ENCODE data around the gene RAB3C. TPM values are rescaled to one million over a fixed set of nuclear protein-coding genes. Genes with fewer than 3 reads are reported as not detected.

Gene RAB3C
- total RNA-seq, 1 experiment from 2014 or later, result 13.3 TPM

DNA sequence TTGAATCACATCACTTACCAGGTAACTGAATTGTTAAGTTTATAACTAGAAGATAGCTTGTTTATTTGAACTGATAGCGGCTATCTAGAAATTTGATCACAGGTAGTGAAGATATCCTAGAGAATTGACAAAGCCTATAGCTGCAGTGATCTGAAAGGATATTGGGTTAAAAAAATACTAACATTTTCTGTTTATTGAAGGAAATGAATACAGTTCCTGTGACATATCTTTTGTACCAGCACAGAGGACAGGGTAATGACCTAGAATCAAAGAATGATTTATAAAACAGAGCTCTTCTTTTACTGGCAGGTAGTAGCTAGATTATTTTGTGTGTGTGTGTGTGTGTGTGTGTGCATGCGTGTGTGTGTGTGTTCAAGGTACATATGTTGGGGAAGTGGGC, 94.8 kb downstream of the RAB3C start (continued):
- TF ChIP-seq ETV6 (CRISPR knock-in tag; IDR thresholded peaks at IDR 0.05) (no peak), TCF7 (CRISPR knock-in tag; IDR thresholded peaks at IDR 0.05; ENCODE audit: low read depth) (no peak), SP1 (CRISPR knock-in tag; conservative IDR thresholded peaks at IDR 0.05) (no peak), TEAD4 (CRISPR knock-in tag; IDR thresholded peaks at IDR 0.05) (no peak), NFYB (CRISPR knock-in tag; conservative IDR thresholded peaks at IDR 0.05; ENCODE audit: low read depth) (no peak), ZNF671 (CRISPR knock-in tag; IDR thresholded peaks at IDR 0.05) (no peak)

DNA sequence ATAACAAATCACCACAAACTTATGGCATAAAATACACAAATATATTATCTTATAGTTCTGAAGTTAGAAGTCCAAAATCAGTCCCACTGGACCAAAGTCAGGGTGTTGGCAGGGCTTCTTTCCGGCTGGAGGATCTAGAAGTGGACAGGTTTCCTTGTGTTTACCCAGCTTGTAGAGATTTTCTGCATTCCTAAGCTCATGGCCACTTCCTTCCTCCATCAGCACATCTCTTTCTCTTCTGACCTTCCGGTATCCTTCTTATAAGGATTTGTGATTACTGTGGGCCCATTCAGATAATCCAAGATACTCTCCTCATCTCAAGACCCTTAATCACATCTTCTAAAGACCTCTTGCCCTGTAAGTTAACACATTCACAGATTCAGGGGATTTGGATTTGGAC, 97.6 kb downstream of the RAB3C start:
- CTCF ChIA-PET, result no interaction called here
- peak; percentile 28 for ATAC-seq

DNA sequence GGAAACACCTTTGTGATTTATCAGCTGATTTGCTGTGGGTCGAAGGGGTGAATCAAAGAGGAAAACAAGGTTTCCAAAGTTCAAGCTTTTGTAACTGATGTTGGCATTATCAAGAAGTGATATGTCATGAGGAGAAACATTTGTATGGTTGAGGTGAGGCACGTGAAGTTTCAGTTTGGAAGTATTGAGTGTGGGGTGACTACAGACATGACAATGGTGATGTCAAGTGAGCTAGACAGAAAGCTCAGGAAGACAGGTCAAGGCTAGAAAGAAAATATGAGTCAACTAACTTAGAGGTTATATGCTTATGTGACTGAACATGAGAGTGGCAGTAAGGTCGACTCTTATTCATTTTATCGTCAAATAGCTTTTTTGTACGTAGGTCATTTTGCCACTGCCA, 99.1 kb downstream of the RAB3C start:
- POLR2A ChIA-PET, result no interaction called here
- ATAC-seq (no peak), DNase-seq (ENCODE audit: low spot score) (no peak)
- Mint-ChIP-seq H3K27me3 (ENCODE audit: low read depth) (no peaks in the 10 kb centered on the region), H3K4me3 (no peak overlapping the region), H3K36me3 (no peaks in the 10 kb centered on the region), H3K27ac (no peak overlapping the region; the same call in 1 of the 2 replicates), H3K4me1 (peaks cover 13% of the 10 kb centered on the region), H3K9me3 (no peaks in the 10 kb centered on the region)
- CTCF ChIA-PET, result no interaction called here
- no peak for TF ChIP-seq ZNF219 (CRISPR knock-in tag; IDR thresholded peaks at IDR 0.05; ENCODE audit: borderline replicate concordance)
- TF ChIP-seq, protein P1, sequence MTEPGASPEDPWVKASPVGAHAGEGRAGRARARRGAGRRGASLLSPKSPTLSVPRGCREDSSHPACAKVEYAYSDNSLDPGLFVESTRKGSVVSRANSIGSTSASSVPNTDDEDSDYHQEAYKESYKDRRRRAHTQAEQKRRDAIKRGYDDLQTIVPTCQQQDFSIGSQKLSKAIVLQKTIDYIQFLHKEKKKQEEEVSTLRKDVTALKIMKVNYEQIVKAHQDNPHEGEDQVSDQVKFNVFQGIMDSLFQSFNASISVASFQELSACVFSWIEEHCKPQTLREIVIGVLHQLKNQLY (CRISPR knock-in tag; IDR thresholded peaks at IDR 0.05), result no peak
- TF ChIP-seq HMGA2 (CRISPR knock-in tag; IDR thresholded peaks at IDR 0.05), result no peak
- no peak for TF ChIP-seq CREM (CRISPR knock-in tag; IDR thresholded peaks at IDR 0.05)

More for the DNA sequence above, 97.6 kb downstream of the RAB3C start:
- Mint-ChIP-seq H3K36me3 (no peaks in the 10 kb centered on the region), H3K27ac (no peak overlapping the region), H3K4me3 (no peak overlapping the region), H3K27me3 (ENCODE audit: low read depth) (no peaks in the 10 kb centered on the region), H3K9me3 (no peaks in the 10 kb centered on the region), H3K4me1 (peaks cover 19% of the 10 kb centered on the region)
- no peak for DNase-seq (ENCODE audit: low spot score)
- no peak for TF ChIP-seq EMX1 (CRISPR knock-in tag; IDR thresholded peaks at IDR 0.05)
- POLR2A ChIA-PET, result no interaction called here

DNA sequence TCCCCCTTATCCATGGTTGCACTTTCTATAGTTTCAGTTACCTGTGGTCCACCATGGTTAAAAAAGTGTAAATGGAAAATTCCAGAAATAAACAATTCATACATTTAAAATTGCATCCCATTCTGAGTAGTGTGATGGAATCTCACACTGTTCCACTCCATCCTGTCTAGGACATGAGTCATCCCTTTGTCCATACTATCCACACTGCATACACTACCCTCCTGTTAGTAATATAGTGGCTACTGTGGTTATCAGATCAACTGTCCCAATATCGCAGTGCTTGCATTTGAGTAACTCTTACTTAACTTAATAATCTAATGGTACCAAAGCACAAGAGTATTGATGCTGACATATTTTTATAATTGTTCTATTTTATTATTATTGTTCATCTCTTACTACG, 100.7 kb downstream of the RAB3C start:
- ChIA-PET POLR2A (no interaction called here), CTCF (no interaction called here)
- Mint-ChIP-seq H3K27ac (no peak overlapping the region), H3K9me3 (no peaks in the 10 kb centered on the region), H3K27me3 (ENCODE audit: low read depth) (no peaks in the 10 kb centered on the region), H3K4me3 (no peak overlapping the region), H3K4me1 (peaks cover 11% of the 10 kb centered on the region), H3K36me3 (no peaks in the 10 kb centered on the region)
- no peak for ATAC-seq
- DNase-seq (ENCODE audit: low spot score), result no peak
- TF ChIP-seq SP1 (CRISPR knock-in tag; conservative IDR thresholded peaks at IDR 0.05) (no peak), RORB (CRISPR knock-in tag; IDR thresholded peaks at IDR 0.05) (no peak), TEAD1 (CRISPR knock-in tag; IDR thresholded peaks at IDR 0.05) (no peak), ESRRA (CRISPR knock-in tag; IDR thresholded peaks at IDR 0.05; ENCODE audit: borderline replicate concordance) (no peak), ETV6 (CRISPR knock-in tag; IDR thresholded peaks at IDR 0.05) (no peak), RELA (CRISPR knock-in tag; IDR thresholded peaks at IDR 0.05; ENCODE audit: borderline replicate concordance) (no peak), ZNF671 (CRISPR knock-in tag; IDR thresholded peaks at IDR 0.05) (no peak)
- TF ChIP-seq, protein P2, sequence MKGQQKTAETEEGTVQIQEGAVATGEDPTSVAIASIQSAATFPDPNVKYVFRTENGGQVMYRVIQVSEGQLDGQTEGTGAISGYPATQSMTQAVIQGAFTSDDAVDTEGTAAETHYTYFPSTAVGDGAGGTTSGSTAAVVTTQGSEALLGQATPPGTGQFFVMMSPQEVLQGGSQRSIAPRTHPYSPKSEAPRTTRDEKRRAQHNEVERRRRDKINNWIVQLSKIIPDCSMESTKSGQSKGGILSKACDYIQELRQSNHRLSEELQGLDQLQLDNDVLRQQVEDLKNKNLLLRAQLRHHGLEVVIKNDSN (CRISPR knock-in tag; IDR thresholded peaks at IDR 0.05), result no peak
- TF ChIP-seq, protein P3, sequence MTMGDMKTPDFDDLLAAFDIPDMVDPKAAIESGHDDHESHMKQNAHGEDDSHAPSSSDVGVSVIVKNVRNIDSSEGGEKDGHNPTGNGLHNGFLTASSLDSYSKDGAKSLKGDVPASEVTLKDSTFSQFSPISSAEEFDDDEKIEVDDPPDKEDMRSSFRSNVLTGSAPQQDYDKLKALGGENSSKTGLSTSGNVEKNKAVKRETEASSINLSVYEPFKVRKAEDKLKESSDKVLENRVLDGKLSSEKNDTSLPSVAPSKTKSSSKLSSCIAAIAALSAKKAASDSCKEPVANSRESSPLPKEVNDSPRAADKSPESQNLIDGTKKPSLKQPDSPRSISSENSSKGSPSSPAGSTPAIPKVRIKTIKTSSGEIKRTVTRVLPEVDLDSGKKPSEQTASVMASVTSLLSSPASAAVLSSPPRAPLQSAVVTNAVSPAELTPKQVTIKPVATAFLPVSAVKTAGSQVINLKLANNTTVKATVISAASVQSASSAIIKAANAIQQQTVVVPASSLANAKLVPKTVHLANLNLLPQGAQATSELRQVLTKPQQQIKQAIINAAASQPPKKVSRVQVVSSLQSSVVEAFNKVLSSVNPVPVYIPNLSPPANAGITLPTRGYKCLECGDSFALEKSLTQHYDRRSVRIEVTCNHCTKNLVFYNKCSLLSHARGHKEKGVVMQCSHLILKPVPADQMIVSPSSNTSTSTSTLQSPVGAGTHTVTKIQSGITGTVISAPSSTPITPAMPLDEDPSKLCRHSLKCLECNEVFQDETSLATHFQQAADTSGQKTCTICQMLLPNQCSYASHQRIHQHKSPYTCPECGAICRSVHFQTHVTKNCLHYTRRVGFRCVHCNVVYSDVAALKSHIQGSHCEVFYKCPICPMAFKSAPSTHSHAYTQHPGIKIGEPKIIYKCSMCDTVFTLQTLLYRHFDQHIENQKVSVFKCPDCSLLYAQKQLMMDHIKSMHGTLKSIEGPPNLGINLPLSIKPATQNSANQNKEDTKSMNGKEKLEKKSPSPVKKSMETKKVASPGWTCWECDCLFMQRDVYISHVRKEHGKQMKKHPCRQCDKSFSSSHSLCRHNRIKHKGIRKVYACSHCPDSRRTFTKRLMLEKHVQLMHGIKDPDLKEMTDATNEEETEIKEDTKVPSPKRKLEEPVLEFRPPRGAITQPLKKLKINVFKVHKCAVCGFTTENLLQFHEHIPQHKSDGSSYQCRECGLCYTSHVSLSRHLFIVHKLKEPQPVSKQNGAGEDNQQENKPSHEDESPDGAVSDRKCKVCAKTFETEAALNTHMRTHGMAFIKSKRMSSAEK (CRISPR knock-in tag; IDR thresholded peaks at IDR 0.05; ENCODE audit: borderline replicate concordance), result no peak
- TF ChIP-seq, protein P4, sequence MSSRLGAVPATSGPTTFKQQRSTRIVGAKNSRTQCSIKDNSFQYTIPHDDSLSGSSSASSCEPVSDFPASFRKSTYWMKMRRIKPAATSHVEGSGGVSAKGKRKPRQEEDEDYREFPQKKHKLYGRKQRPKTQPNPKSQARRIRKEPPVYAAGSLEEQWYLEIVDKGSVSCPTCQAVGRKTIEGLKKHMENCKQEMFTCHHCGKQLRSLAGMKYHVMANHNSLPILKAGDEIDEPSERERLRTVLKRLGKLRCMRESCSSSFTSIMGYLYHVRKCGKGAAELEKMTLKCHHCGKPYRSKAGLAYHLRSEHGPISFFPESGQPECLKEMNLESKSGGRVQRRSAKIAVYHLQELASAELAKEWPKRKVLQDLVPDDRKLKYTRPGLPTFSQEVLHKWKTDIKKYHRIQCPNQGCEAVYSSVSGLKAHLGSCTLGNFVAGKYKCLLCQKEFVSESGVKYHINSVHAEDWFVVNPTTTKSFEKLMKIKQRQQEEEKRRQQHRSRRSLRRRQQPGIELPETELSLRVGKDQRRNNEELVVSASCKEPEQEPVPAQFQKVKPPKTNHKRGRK (CRISPR knock-in tag; IDR thresholded peaks at IDR 0.05; ENCODE audit: borderline replicate concordance), result no peak
- TF ChIP-seq, protein P5, sequence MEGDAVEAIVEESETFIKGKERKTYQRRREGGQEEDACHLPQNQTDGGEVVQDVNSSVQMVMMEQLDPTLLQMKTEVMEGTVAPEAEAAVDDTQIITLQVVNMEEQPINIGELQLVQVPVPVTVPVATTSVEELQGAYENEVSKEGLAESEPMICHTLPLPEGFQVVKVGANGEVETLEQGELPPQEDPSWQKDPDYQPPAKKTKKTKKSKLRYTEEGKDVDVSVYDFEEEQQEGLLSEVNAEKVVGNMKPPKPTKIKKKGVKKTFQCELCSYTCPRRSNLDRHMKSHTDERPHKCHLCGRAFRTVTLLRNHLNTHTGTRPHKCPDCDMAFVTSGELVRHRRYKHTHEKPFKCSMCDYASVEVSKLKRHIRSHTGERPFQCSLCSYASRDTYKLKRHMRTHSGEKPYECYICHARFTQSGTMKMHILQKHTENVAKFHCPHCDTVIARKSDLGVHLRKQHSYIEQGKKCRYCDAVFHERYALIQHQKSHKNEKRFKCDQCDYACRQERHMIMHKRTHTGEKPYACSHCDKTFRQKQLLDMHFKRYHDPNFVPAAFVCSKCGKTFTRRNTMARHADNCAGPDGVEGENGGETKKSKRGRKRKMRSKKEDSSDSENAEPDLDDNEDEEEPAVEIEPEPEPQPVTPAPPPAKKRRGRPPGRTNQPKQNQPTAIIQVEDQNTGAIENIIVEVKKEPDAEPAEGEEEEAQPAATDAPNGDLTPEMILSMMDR (IDR thresholded peaks at IDR 0.05), result no peak
- TF ChIP-seq, protein P6, sequence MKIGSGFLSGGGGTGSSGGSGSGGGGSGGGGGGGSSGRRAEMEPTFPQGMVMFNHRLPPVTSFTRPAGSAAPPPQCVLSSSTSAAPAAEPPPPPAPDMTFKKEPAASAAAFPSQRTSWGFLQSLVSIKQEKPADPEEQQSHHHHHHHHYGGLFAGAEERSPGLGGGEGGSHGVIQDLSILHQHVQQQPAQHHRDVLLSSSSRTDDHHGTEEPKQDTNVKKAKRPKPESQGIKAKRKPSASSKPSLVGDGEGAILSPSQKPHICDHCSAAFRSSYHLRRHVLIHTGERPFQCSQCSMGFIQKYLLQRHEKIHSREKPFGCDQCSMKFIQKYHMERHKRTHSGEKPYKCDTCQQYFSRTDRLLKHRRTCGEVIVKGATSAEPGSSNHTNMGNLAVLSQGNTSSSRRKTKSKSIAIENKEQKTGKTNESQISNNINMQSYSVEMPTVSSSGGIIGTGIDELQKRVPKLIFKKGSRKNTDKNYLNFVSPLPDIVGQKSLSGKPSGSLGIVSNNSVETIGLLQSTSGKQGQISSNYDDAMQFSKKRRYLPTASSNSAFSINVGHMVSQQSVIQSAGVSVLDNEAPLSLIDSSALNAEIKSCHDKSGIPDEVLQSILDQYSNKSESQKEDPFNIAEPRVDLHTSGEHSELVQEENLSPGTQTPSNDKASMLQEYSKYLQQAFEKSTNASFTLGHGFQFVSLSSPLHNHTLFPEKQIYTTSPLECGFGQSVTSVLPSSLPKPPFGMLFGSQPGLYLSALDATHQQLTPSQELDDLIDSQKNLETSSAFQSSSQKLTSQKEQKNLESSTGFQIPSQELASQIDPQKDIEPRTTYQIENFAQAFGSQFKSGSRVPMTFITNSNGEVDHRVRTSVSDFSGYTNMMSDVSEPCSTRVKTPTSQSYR (CRISPR knock-in tag; IDR thresholded peaks at IDR 0.05), result no peak
